Keratinocyte (primary cell): ENCODE data around the gene PIGO. TPM values are rescaled to one million over a fixed set of nuclear protein-coding genes. Genes with fewer than 3 reads are reported as not detected.

Source experiments
- DNase-seq: peaks from one replicate; pipeline ENCODE4 v3.0.0-alpha.2; 2011; ENCODE audit warnings: low read depth, missing footprints, low spot score
- FAIRE-seq: peaks from 2 replicates; lab custom pipeline; 2011; peaks lifted over from hg19 to GRCh38; lab: Jason Lieb, UNC
- H2AFZ ChIP-seq: 2 replicates; pipeline ENCODE4 v1.6.0; 2012; ENCODE audit warnings: low read length, control low read depth, inconsistent platforms; ENCODE audit not compliant: control insufficient read depth
- H3K27ac ChIP-seq: 2 replicates; pipeline ENCODE4 v1.5.1; 2011; ENCODE audit warnings: low read length; ENCODE audit not compliant: control insufficient read depth, insufficient read depth
- H3K27me3 ChIP-seq: 3 replicates; pipeline ENCODE4 v1.6.0; 2011; ENCODE audit warnings: low read length; ENCODE audit not compliant: control insufficient read depth, insufficient read depth; ENCODE audit errors: extremely low read depth
- H3K36me3 ChIP-seq, 2 experiments: 2 replicates in 1 of 2; 3 replicates in 1 of 2; pipeline ENCODE4 v1.5.1; 2011; ENCODE audit warnings: low read length in 2 of 2, mild to moderate bottlenecking in 1 of 2; ENCODE audit not compliant: control insufficient read depth in 2 of 2, insufficient read depth in 2 of 2; ENCODE audit errors: extremely low read depth in 1 of 2
- H3K4me1 ChIP-seq: 3 replicates; pipeline ENCODE4 v1.5.1; 2011; ENCODE audit warnings: low read length; ENCODE audit not compliant: control insufficient read depth, insufficient read depth; ENCODE audit errors: extremely low read depth
- H3K4me2 ChIP-seq: 3 replicates; pipeline ENCODE4 v1.6.0; 2011; ENCODE audit warnings: low read depth, low read length; ENCODE audit not compliant: control insufficient read depth, insufficient read depth; ENCODE audit errors: extremely low read depth
- H3K4me3 ChIP-seq, 3 experiments: fragments of 200-600 bp in 1 of 3; sonication (generic) in 1 of 3; 2 replicates in 2 of 3; 3 replicates in 1 of 3; pipeline ENCODE4 v1.5.1; 2011 to 2016; ENCODE audit warnings: low read length in 3 of 3, mild to moderate bottlenecking in 3 of 3, control low read depth in 2 of 3, inconsistent platforms in 1 of 3, low read depth in 1 of 3, mixed read lengths in 1 of 3, mixed run types in 1 of 3, moderate library complexity in 1 of 3; ENCODE audit not compliant: control insufficient read depth in 2 of 3, insufficient read depth in 2 of 3; ENCODE audit errors: extremely low read depth in 1 of 3
- H3K79me2 ChIP-seq: 2 replicates; pipeline ENCODE4 v1.6.0; 2012; ENCODE audit warnings: low read length; ENCODE audit not compliant: control insufficient read depth, insufficient read depth
- H3K9ac ChIP-seq: 3 replicates; pipeline ENCODE4 v1.6.0; 2011; ENCODE audit warnings: low read length; ENCODE audit not compliant: control insufficient read depth, insufficient read depth; ENCODE audit errors: extremely low read depth
- H3K9me1 ChIP-seq: 3 replicates; pipeline ENCODE4 v1.6.0; 2011; ENCODE audit warnings: low read length; ENCODE audit not compliant: control insufficient read depth, insufficient read depth; ENCODE audit errors: extremely low read depth
- H3K9me3 ChIP-seq: 2 replicates; pipeline ENCODE4 v1.5.1; 2012; ENCODE audit warnings: low read depth, low read length; ENCODE audit not compliant: control insufficient read depth
- H4K20me1 ChIP-seq: 3 replicates; pipeline ENCODE4 v1.6.0; 2011; ENCODE audit warnings: low read length; ENCODE audit not compliant: control insufficient read depth, insufficient read depth; ENCODE audit errors: extremely low read depth
- CTCF ChIP-seq, 3 experiments: IDR thresholded peaks in 1 of 3; conservative IDR thresholded peaks in 1 of 3; optimal IDR thresholded peaks in 1 of 3; 2 replicates in 2 of 3; 3 replicates in 1 of 3; pipeline versions ENCODE3 to v1.5.1; 2011; ENCODE audit warnings: low read length in 3 of 3, mild to moderate bottlenecking in 3 of 3, moderate library complexity in 2 of 3, control low read depth in 1 of 3, inconsistent platforms in 1 of 3; ENCODE audit not compliant: insufficient read depth in 2 of 3; ENCODE audit errors: extremely low read depth in 1 of 3
- EZH2 ChIP-seq: IDR thresholded peaks from one replicate; pipeline ENCODE4 v1.6.1; 2012; ENCODE audit warnings: inconsistent platforms, mild to moderate bottlenecking, low read length, moderate library complexity
- dilution Hi-C: fragments of 300-500 bp; cut with MboI; formaldehyde crosslinking; loops from one replicate; pipeline ENCODE4 v1.7.0; 2020; ENCODE audit warnings: low sequenced_read_pairs; ENCODE audit not compliant: extremely low pct_ligation_motif_present
- polyA minus RNA-seq, 3 experiments: library from RNA; depleted of rRNA, polyadenylated mRNA; stranded (reverse); fragments of >200 nt; gene quantifications; 1 replicate in 1 of 3; 2 replicates in 1 of 3; 3 replicates in 1 of 3; pipeline ENCODE4 v1.2.3, GENCODE V29; 2011
- polyA plus RNA-seq, 5 experiments: library from polyadenylated mRNA; depleted of rRNA in 3 of 5; stranded (reverse) in 3 of 5; stranded (forward) in 1 of 5; unstranded in 1 of 5; fragments of >200 nt; gene quantifications; 1 replicate in 1 of 5; 2 replicates in 3 of 5; 3 replicates in 1 of 5; pipeline versions ENCODE4 v1.2.1 to v1.2.3, GENCODE V29; 2011 to 2012; ENCODE audit warnings: missing spikeins in 2 of 5, low read depth in 1 of 5, low replicate concordance in 1 of 5

PIGO gene
- polyA plus RNA-seq (18.6 to 27.0 TPM (median 20.7 TPM) in 3 replicates), polyA minus RNA-seq (27.8 to 50.9 TPM (median 29.3 TPM) in 3 replicates)
- 7.3 TPM for polyA plus RNA-seq (2011; ENCODE audit: low read depth)
- polyA plus RNA-seq (2011; cell fraction: cytosol; rRNA removed): 6.6 and 8.7 TPM in 2 replicates
- polyA plus RNA-seq (2011; cell fraction: nucleus; rRNA removed): 40.9 and 44.2 TPM in 2 replicates
- 12.0 and 19.7 TPM in 2 replicates for polyA plus RNA-seq (2012; ENCODE audit: low replicate concordance)
- 8.1 TPM for polyA minus RNA-seq (2011; cell fraction: cytosol; rRNA and poly(A)+ RNA removed)
- polyA minus RNA-seq (2011; cell fraction: nucleus; rRNA and poly(A)+ RNA removed): 32.5 and 39.8 TPM in 2 replicates

GRCh38 chr9:35096035-35096849 lies at the start of gene PIGO:
PIGO (minus strand) TSS chr9:35096591; CDS start chr9:35095565, 1,026 bp downstream.
- Histone ChIP-seq H3K36me3 (peaks cover 29 to 39% of the 10 kb centered on the region in 2 experiments), H3K4me1 (peaks cover 10% of the 10 kb centered on the region)
- FAIRE-seq: peak; percentile 39

GRCh38 chr9:35142037-35142436 lies 45.6 kb upstream of the PIGO start:
- Histone ChIP-seq H3K36me3 (no peaks in the 10 kb centered on the region), H3K9me3 (no peaks in the 10 kb centered on the region), H2AFZ (no peak overlapping the region), H3K4me1 (no peaks in the 10 kb centered on the region), H3K27me3 (no peaks in the 10 kb centered on the region), H3K9me1 (no peaks in the 10 kb centered on the region), H3K4me2 (no peak overlapping the region), H3K27ac (no peak overlapping the region), H3K79me2 (no peaks in the 10 kb centered on the region), H3K9ac (no peak overlapping the region), H4K20me1 (no peaks in the 10 kb centered on the region), H3K4me3 (no peak overlapping the region)
- no peak for FAIRE-seq
- no peak for TF ChIP-seq EZH2
- TF ChIP-seq CTCF (optimal IDR thresholded peaks at IDR 0.05 in 1 of 3, IDR thresholded peaks at IDR 0.05 in 1 of 3, conservative IDR thresholded peaks at IDR 0.05 in 1 of 3; ENCODE audit: extremely low read depth in 1 of 3, insufficient read depth in 2 of 3, low read length in 3 of 3): no peak
- dilution Hi-C loops: no loop called here
- DNase-seq: no peak

More at GRCh38 chr9:35096035-35096849, at the start of gene PIGO:
- peak within 1 kb of the TSS; percentile 87 for H3K4me2 ChIP-seq
- peak within 1 kb of the TSS; percentile 85 to 94 (median 91) for H3K4me3 ChIP-seq
- peak within 1 kb of the TSS; percentile 97 for H2AFZ ChIP-seq
- dilution Hi-C loops: no loop called here
- no peaks in the 10 kb centered on the region for H3K27me3 ChIP-seq
- DNase-seq: no peak
- H3K9ac ChIP-seq: peak within 1 kb of the TSS; percentile 99
- no peak for TF ChIP-seq EZH2
- peak; percentile 72 to 96 (median 95) for TF ChIP-seq CTCF (optimal IDR thresholded peaks at IDR 0.05 in 1 of 3, IDR thresholded peaks at IDR 0.05 in 1 of 3, conservative IDR thresholded peaks at IDR 0.05 in 1 of 3; ENCODE audit: extremely low read depth in 1 of 3, insufficient read depth in 2 of 3, low read length in 3 of 3)
- peak within 1 kb of the TSS; percentile 97 for H3K27ac ChIP-seq
- no peaks in the 10 kb centered on the region for H4K20me1 ChIP-seq
- H3K9me3 ChIP-seq: no peaks in the 10 kb centered on the region
- peaks cover 4% of the 10 kb centered on the region for H3K79me2 ChIP-seq
- peaks cover 4% of the 10 kb centered on the region for H3K9me1 ChIP-seq
